ENCODE measurements around the gene CD1D.
"Not testable (repeated sequence)": the region's sequence is repeated elsewhere in the genome, so short reads cannot be mapped to it uniquely, and the experiment has no call there.

Gene CD1D

DNA sequence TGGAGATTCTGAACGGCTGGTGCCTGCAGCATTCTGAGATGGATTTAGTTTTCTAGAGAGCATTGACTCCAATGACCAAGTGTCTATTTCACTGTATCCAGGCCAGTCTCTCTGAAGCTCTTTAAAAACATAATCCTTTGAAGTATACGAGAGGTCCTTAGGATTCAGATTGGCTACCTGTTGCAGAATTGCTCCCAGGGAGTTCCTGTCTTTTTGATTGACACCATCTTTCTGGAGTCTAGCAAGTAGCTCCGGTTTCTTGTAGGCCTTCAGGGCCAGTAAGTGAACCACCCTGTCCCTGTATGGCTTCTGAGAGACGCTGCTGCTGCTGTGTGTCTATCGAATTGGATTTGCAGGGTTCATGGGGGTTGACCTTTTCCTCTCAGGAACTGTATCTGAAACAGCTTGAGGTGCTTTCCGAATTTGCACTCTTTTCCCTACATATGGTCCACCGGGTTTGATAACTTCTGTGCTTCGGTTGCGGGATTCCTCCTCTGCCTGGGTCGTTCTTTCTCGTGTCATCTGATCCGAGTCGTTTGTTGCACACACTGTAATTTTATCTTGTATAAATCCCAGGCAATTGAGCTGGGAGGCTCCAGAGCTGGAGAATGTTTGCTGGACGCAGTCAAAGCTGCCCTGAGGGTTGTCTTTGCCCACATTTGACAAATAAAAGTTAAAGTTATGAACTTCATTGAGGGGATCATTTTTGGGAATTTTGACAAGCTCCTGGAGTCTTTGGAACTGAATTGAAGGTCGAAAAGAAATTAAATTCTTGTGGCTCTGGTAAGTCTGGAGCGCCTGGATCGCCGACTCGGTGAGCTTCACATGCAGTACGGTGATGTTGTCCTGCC is 3.6 kb upstream of the CD1D start:
- peak in 1 of 2 experiments; percentile 21 for DNase-seq

DNA sequence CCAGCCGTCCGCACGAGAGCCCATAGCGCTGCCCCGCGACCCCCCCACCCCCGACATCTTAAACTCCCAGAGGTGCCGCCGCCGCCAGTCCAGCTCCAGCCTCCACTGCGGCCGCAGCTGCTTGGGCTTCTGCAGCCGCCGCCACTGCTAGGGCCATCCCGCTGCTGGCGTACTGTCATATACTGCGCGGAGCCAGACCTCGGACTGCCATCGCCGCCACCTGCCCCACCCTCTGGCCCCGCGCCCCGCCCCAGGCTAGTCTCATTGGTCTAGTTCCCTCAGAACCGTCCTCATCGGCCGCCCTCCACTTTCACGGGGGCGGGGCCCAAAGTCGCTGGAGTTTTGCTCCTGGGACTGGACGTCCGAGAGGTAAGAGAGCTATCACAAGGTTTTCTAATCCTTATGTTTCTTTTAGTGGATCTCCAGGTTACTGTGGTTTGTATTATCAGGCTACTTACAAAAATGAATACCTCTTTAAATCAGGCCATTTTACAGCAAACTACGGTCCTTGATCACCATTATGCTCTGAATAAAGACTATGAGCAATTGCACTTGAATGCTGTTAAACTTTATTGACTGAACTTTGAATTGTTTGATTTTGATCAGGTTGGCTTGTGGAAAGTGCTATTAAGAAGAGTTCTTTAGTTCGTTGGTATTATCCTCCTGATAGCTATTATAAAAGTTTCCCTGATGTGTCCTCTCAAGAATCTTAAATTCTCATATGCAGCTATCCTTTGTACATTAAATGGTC is 2.8 kb upstream of the CD1D start:
- DNase-seq: peak; percentile 10 to 83

- DNase-seq: no peak
These were observed 1.2 kb upstream of the CD1D start for GRCh38 chr1:158179301-158180041.

DNA sequence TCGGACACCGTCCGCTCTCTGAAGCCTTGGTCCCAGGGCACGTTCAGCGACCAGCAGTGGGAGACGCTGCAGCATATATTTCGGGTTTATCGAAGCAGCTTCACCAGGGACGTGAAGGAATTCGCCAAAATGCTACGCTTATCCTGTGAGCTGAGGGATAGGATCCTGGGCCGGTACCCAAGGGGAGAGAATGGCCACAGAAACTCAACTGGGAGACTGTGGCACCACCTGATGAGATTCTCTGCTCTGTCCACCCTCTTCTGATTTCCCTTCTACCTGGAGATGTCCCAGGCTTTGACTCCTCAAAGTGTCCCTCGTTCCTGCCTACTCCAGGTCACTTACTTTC is 855 bp downstream of the CD1D start:
- DNase-seq: no peak

GRCh38 chr1:158185770-158186169 is 5.1 kb downstream of the CD1D start:
- DNase-seq: no peak

GRCh38 chr1:158186180-158186579 is 5.5 kb downstream of the CD1D start:
- no peak for DNase-seq

GRCh38 chr1:158188611-158189010 is 7.9 kb downstream of the CD1D start:
- no peak for DNase-seq

- DNase-seq: no peak
These were observed 8.9 kb downstream of the CD1D start for GRCh38 chr1:158189624-158190023.

- DNase-seq: no peak
These were observed 10.6 kb downstream of the CD1D start for GRCh38 chr1:158191299-158191698.

- no peak for DNase-seq
These were observed 15.8 kb downstream of the CD1D start for GRCh38 chr1:158196461-158196860.

- DNase-seq: no peak
These were observed 19.2 kb downstream of the CD1D start for GRCh38 chr1:158199849-158200248.

DNA sequence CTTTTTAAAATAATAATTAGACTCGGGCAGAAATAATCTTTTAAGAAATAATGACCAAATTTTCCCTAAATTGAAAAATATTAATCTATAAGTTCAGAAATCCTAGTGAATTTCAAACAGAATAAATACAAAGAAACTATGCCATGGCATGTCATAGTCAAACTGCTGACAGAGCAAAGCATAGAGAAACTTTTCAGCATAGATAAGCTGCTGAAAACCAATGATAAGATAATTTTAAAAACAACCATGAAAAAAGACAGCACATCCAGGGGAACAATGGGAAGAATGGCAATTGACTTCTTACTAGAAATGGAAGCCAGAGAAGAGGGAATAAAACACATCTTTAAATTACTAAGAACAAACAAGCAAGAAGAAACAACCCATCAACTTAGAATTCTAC is 19.8 kb downstream of the CD1D start:
- DNase-seq: no peak

DNA sequence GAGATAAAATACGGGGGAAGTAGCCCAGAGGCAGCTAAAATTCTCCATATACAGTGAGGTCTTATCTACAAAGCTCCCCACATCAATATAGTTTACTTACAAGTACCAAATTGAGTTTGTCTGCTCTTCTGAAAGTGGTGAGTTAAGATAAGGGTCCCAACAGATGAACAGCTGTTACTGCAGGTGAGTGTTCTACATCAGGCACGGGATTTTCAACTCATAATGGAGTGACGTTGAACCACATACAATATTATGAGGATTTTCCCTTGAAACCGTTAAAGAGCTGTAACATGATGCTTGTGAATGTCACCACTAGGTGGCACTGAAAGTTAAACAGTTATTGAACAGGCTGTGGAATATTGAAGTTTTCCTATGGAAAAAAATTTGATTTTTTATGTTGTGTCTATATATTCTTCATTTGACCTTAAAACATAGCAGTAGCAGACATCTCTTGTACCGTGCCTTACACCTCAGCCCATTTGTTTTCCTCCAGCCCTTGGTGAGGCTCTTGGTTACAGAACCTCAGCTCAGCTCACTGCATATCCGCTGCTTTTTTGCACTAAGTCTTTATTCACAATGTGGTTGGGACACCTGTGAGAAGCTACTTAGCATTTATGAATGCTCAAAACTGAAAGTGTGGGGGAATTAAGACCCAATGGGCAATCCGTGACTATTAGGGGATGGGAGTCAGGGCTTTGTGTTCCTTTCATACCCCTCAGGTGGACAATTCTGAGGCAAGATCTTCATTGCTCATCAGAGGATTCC is 23.2 kb downstream of the CD1D start:
- DNase-seq: peak; percentile 41 to 85

DNA sequence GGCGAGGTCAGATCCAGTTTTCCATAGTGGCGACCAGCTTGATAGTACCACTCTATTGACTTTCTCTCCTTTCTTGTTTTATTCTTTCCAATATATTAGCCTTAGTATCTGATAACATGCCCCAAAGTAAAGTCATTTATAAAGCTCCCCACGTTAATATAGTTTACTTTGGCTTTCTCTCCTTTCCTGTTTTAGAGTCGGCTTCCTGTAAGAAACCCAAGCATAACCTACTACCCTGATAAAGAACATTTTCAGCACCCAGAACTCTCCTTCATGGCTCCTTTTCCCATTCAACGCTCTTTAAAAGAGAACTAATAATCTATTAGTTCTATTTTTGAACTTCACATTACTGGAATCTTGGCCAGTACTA is 23.7 kb downstream of the CD1D start:
- no peak for DNase-seq

DNA sequence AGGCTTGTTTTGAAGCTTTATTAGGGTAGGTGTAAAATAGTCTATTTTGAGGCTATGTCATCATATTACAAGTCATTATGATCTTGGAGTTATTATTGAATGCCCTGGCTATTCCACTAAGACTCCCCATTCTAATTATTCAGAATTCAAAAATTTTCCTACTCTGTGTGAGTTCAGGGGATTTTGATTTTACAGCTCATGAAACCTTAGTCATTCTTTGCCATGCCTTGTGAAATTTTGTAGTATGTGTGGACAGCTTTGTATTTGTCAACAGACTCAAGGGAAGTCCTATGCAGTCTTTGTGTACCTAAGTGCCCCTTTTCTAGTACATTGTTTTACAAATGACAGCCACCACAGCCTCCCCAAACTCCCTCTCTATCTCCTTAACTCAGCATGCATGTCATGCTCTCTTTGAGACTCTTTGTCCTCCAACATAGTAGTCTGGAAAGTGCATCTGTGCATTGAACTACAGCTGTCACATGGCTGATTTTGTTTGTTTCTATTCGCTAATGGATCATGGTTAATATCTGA is 28.0 kb downstream of the CD1D start:
- no peak for DNase-seq

- DNase-seq: no peak
These were observed 31.6 kb downstream of the CD1D start for GRCh38 chr1:158212320-158212719.

DNA sequence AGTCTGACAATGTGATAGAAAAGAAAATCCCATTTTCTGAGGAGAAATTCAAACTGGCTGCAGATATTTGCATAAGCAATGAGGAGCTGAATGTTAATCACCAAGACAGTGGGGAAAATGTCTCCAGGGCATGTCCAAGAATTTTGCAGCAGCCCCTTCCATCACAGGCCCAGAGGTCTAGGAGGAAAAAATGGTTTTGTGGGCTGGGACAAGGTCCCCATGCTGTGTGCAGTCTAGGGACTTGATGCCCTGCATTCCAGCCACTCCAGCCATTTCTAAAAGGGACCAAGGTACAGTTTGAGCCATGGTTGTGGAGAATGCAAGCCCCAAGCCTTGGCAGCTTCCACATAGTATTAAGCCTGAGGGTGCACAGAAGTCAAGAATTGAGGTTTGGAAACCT is 42.8 kb downstream of the CD1D start:
- DNase-seq: not testable (repeated sequence)

- no peak for DNase-seq
These were observed 47.4 kb downstream of the CD1D start for GRCh38 chr1:158227904-158228623.
